Measurements from ENCODE around the gene IL20RA.

Gene IL20RA

DNA sequence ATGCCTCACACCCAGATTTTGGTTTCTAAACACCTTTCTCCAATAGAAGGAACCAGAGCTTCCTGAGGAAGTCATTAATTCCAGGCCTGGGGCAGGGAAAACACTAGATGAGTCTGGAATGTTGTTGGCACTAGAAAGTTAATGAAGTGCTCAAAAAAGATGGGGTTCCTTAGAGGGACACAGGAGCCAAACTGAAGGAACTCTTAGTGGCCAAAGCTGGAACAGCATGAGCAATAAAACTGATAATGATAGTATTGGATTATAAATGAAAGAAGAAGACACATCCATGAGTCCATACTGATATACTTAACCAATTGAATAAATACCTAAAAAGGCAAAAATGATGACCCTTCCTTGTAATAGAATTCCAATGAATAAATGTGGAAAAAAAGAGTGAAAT lies 4.4 kb downstream of the IL20RA start:
- Histone ChIP-seq H3K4me3 (IDR thresholded peaks at IDR 0.05; ENCODE audit: insufficient read depth, low read depth, low read length) (no peak overlapping the region), H2AFZ (ENCODE audit: low read depth) (no peak overlapping the region), H3K36me3 (ENCODE audit: insufficient read depth) (no peaks in the 10 kb centered on the region), H3K4me2 (no peak overlapping the region), H3K4me1 (ENCODE audit: low read depth, poor library complexity, severe bottlenecking) (no peaks in the 10 kb centered on the region), H3K79me2 (ENCODE audit: insufficient read depth, low read depth) (no peaks in the 10 kb centered on the region), H3K9ac (no peak overlapping the region), H4K20me1 (ENCODE audit: insufficient read depth) (no peaks in the 10 kb centered on the region), H3K27ac (no peak overlapping the region), H3K27me3 (ENCODE audit: insufficient read depth, low read depth) (peaks cover 7% of the 10 kb centered on the region)
- TF ChIP-seq, protein P1, sequence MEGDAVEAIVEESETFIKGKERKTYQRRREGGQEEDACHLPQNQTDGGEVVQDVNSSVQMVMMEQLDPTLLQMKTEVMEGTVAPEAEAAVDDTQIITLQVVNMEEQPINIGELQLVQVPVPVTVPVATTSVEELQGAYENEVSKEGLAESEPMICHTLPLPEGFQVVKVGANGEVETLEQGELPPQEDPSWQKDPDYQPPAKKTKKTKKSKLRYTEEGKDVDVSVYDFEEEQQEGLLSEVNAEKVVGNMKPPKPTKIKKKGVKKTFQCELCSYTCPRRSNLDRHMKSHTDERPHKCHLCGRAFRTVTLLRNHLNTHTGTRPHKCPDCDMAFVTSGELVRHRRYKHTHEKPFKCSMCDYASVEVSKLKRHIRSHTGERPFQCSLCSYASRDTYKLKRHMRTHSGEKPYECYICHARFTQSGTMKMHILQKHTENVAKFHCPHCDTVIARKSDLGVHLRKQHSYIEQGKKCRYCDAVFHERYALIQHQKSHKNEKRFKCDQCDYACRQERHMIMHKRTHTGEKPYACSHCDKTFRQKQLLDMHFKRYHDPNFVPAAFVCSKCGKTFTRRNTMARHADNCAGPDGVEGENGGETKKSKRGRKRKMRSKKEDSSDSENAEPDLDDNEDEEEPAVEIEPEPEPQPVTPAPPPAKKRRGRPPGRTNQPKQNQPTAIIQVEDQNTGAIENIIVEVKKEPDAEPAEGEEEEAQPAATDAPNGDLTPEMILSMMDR (conservative IDR thresholded peaks at IDR 0.05; ENCODE audit: low read depth, low read length), result no peak

DNA sequence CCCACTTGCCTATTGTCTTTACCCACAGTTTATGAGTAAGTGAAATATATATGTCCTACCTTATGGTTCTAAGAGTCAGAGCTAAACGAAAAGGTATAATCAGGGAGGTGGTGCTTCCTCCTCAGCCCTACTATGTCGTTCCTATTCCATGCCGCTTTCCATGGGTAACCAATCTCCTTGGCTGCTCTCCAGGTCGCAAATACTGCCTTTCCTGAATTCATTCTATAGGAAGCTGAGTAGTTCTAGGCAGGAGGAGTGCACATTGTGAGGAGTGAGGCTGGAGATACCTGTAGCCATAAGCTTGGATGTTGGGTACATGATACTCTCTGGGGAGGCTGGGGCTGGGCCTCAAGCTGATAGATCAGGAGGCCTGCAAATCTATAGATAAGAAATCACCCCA lies 5.8 kb downstream of the IL20RA start:
- H3K36me3 ChIP-seq (ENCODE audit: insufficient read depth), result no peaks in the 10 kb centered on the region
- no peaks in the 10 kb centered on the region for H4K20me1 ChIP-seq (ENCODE audit: insufficient read depth)
- no peak overlapping the region for H2AFZ ChIP-seq (ENCODE audit: low read depth)
- no peaks in the 10 kb centered on the region for H3K79me2 ChIP-seq (ENCODE audit: insufficient read depth, low read depth)
- H3K9ac ChIP-seq, result no peak overlapping the region
- no peak overlapping the region for H3K4me3 ChIP-seq (IDR thresholded peaks at IDR 0.05; ENCODE audit: insufficient read depth, low read depth, low read length)
- H3K27ac ChIP-seq, result no peak overlapping the region
- TF ChIP-seq, protein P1 (conservative IDR thresholded peaks at IDR 0.05; ENCODE audit: low read depth, low read length), result no peak
- peaks cover 5% of the 10 kb centered on the region for H3K4me1 ChIP-seq (ENCODE audit: low read depth, poor library complexity, severe bottlenecking)
- H3K27me3 ChIP-seq (ENCODE audit: insufficient read depth, low read depth), result peaks cover 12% of the 10 kb centered on the region
- H3K4me2 ChIP-seq, result no peak overlapping the region

DNA sequence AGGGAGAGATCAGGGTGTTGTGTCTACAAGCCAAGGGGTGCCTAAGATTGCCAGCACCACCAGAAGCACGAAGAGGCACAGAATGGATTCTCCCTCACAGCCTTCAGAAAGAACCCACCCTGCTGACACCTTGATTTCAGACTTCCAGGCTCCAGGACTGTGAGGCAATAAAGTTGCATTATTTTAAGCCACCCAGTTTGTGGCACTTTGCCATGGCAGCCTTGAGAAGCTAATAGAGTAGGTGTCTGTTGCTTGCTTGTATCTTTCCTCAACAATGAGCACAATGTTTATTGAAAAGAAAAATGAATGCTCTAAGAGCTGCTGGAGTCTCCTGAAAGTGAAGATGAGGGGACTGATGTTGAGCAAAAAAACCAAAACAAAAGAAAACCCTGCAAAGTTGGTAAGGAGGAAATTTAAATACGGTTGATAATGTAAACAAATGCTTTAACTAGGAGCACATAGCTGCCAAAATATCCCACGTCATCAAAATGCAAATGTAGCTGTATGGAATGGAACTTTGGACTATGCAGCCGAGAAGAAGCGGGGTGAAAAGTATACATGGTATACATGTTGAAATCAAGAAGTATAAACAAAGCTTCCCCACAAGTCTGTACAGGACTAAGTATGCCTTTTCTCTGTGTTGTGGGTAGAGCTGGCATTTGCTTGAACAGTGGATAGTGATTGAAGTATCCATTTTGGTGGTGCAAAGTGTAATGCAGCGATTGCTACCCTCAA lies 8.0 kb downstream of the IL20RA start:
- peaks cover 15% of the 10 kb centered on the region for H3K4me1 ChIP-seq (ENCODE audit: low read depth, poor library complexity, severe bottlenecking)
- peaks cover 24% of the 10 kb centered on the region for H3K27me3 ChIP-seq (ENCODE audit: insufficient read depth, low read depth)
- no peak overlapping the region for H2AFZ ChIP-seq (ENCODE audit: low read depth)
- H3K9ac ChIP-seq, result no peak overlapping the region
- H3K36me3 ChIP-seq (ENCODE audit: insufficient read depth), result no peaks in the 10 kb centered on the region
- no peak overlapping the region for H3K4me3 ChIP-seq (IDR thresholded peaks at IDR 0.05; ENCODE audit: insufficient read depth, low read depth, low read length)
- H4K20me1 ChIP-seq (ENCODE audit: insufficient read depth), result no peaks in the 10 kb centered on the region
- TF ChIP-seq, protein P1 (conservative IDR thresholded peaks at IDR 0.05; ENCODE audit: low read depth, low read length), result no peak
- no peak overlapping the region for H3K4me2 ChIP-seq
- H3K79me2 ChIP-seq (ENCODE audit: insufficient read depth, low read depth), result no peaks in the 10 kb centered on the region
- H3K27ac ChIP-seq, result no peak overlapping the region

DNA sequence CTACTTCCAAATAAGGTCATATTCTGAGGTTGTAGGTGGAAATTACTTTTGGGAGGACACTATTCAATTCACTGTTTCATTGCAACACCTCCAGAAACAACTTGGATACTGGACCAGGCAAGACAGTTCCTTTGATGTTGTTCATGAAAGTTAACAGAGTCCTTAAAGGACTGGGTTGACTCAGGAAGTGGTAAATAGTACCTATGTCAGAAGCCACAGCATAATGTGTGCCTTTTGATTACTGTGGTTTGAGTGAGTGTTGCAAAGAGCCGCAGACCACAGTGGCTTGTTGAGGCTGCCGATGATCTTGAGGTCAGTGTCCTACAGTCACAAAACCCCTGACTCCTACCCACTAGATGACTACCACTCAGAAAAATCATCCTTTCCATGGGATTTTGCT lies 10.9 kb downstream of the IL20RA start:
- peaks cover 30% of the 10 kb centered on the region for H3K27me3 ChIP-seq (ENCODE audit: insufficient read depth, low read depth)
- H3K27ac ChIP-seq, result no peak overlapping the region
- peaks cover 15% of the 10 kb centered on the region for H3K4me1 ChIP-seq (ENCODE audit: low read depth, poor library complexity, severe bottlenecking)
- 0 out of 2 replicates have a peak overlapping the region, but pooled peaks have one; percentile 23 for H3K4me2 ChIP-seq
- H2AFZ ChIP-seq (ENCODE audit: low read depth), result no peak overlapping the region
- H3K79me2 ChIP-seq (ENCODE audit: insufficient read depth, low read depth), result no peaks in the 10 kb centered on the region
- no peak overlapping the region for H3K9ac ChIP-seq
- TF ChIP-seq, protein P1 (conservative IDR thresholded peaks at IDR 0.05; ENCODE audit: low read depth, low read length), result no peak
- no peak overlapping the region for H3K4me3 ChIP-seq (IDR thresholded peaks at IDR 0.05; ENCODE audit: insufficient read depth, low read depth, low read length)
- no peaks in the 10 kb centered on the region for H4K20me1 ChIP-seq (ENCODE audit: insufficient read depth)
- H3K36me3 ChIP-seq (ENCODE audit: insufficient read depth), result no peaks in the 10 kb centered on the region

Measured in KMS-11 (cell line).